Mucosa of gallbladder (tissue), 1 donor: ENCODE results near the gene NUDT11. TPM values are rescaled to one million over a fixed set of nuclear protein-coding genes. Genes with fewer than 3 reads are reported as not detected.
A peak's percentile ranks its signal among the peaks of the same experiment; 100 is the strongest.
"Not testable (repeated sequence)": the region's sequence is repeated elsewhere in the genome, so short reads cannot be mapped to it uniquely, and the experiment has no call there.

Experiments used
- DNase-seq: peaks from one replicate; pipeline ENCODE4 v3.0.0-alpha.2; 2020; ENCODE audit warnings: low spot score
- total RNA-seq: library from RNA; stranded (reverse); gene quantifications from one replicate; pipeline ENCODE4 v1.2.1, GENCODE V29; 2021
- donor health status: DM: no; HTN: no; CAD: no.

Gene NUDT11
- 1.5 TPM for total RNA-seq

GRCh38 chrX:51496501-51497291 lies at the start of gene NUDT11:
NUDT11 (minus strand) TSS chrX:51496592; CDS start chrX:51496444, 148 bp downstream.
- DNase-seq: peak; percentile 35

- DNase-seq: no peak
Observed at GRCh38 chrX:51520393-51520792, 24.0 kb upstream of the NUDT11 start.

DNA sequence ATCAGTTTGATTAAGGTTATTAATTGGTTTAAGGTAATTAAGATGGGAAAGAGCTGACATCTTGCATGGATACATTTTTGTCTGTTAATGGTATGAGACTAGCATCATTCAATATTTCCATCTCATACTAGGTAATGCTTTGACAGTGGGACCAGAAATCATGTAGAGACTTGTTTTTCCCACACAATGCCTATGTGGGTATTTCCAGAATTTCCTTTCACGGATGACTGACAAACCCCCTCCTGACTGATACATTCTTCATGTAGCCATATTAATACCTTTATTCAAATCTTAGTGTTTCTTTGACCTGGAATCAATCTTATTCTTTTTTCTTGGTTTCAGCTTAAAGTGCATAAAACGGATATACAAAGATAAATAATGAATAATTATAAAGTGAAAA lies 22.7 kb upstream of the NUDT11 start:
- not testable (repeated sequence) for DNase-seq

- DNase-seq: no peak
Observed at GRCh38 chrX:51507551-51507950, 11.2 kb upstream of the NUDT11 start.

GRCh38 chrX:51495701-51496488 lies 497 bp downstream of the NUDT11 start:
- not testable (repeated sequence) for DNase-seq

- no peak for DNase-seq
Observed at GRCh38 chrX:51494409-51494808, 2.0 kb downstream of the NUDT11 start.

DNA sequence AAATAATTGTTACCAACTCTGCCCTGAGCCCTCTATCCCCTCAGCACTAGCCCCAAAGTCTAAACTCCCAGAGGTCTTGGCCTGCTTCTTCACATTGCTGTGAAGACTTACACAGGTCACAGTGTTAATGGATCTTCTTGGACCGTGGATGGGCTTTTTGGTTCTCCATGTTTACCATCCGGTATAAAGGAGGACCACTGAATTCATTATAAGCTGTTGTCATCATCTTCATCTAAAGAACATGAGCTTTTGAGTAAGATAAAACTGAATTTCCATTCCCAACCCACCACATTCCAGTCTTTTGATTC lies 8.5 kb downstream of the NUDT11 start:
- no peak for DNase-seq

- no peak for DNase-seq
Observed at GRCh38 chrX:51484616-51485015, 11.8 kb downstream of the NUDT11 start.

DNA sequence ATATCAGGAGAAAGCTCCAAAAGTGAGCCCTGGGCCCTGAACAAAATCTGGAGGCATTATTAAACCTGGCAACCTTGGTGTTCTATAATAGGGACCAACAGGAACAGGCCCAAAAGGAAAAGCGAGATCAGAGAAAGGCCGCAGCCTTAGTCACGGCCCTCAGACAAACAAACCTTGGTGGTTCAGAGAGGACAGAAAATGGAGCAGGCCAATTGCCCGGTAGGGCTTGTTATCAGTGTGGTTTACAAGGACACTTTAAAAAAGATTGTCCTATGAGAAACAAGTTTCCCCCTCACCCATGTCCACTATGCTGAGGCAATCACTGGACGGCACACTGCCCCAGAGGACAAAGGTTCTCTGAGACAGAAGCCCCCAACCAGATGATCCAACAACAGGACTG lies 14.0 kb downstream of the NUDT11 start:
- DNase-seq: not testable (repeated sequence)

DNA sequence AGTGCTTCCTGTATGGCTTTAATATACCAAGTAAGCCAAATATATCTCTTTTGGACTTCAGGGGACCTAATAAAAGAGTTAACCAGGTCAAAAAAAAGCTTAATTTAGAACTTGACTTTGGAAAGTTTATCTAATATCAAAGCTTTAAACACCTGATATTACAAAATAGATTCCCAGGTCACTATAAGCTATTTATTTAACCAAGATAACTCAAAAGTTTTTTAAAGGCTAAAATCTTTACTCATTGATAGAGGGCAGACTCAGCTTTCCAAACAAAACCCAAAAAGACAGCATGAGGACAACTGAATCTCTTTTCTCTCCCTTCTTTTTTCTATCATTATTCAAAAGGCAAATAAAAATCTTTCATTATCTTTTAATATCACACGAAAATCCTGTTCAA lies 19.5 kb downstream of the NUDT11 start:
- no peak for DNase-seq

- DNase-seq: no peak
Observed at GRCh38 chrX:51463322-51463721, 33.1 kb downstream of the NUDT11 start.

DNA sequence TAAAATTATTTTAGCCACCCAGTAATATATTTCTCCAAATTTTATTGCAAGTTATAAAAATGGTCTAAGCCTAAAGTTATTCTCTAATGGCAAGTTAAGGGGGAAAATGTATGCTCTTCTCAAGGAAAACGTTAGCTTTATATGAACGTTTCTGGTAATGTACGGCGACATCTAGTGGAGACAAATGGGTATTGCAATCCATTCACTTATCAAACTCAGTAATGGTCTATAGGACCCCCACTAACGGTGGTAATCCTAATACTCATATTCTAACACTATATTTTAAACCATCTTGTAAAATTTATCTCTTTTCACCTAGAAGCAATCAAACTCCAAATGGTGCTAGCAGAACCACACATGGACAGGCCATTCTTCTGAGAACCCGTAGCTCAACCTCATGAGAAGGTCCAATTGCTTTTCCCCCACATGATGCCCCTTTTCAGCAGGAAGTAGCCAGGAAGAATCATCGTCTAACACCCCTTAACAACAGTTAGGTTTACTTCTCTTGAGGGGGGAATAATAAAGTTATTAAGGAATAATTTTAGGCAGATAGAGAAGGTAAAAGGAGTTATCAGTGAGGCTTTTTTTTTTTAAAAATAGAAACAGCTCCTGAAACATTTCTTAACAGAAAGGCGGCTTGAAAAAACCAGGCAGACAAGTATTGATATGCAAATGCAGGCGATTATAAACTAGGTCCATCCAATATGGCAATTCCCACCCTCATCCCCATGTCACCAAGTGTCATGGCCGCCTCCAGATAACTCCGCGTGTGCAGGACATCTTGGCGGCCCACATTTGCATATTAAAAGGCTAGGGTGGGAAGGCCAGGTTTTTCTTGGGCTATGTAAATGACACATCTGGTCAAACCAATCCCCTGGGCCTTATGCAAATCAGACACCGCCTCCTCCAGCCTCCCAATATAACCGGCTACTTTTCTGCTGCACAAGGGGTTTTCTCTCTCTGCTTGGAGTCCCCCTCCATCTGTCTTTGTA lies 35.0 kb downstream of the NUDT11 start:
- peak; percentile 13 for DNase-seq

DNA sequence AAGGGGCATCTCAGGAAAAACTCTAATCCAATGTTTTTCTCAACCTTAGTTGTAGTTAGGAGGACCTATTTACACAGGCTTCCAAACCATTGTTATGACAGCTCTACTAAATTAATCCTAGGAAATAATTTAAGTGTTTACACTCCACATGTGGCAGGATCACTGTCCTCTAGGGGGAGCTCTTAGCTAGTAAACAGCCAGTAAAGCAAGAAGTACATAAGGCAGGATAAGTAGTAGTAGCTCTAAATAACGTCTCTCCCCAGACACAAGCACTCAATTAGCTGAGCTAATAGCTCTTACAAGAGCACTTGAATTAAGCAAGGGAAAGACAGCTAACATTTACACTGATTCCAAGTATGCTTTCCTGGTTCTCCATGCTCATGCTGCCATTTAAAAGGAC lies 37.3 kb downstream of the NUDT11 start:
- no peak for DNase-seq

DNA sequence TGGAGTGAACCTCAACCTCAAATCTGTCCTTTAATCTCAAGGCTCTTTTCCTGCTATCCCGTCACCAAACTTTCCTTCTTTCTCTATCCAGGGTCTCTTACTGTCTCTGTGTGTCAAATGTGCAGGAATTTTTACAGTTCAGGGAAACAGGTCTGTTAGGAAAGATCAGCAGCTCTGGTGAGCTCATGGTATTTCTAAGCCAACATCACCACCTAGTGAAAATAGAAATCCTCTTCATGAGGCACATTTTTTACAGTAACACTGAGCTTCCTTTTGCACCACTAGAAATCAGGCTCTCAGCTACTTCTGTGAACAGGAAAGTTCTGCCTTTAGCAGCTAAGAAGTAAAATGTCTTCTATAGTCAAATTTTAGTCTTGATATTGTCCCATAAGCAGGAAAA lies 39.6 kb downstream of the NUDT11 start:
- no peak for DNase-seq

DNA sequence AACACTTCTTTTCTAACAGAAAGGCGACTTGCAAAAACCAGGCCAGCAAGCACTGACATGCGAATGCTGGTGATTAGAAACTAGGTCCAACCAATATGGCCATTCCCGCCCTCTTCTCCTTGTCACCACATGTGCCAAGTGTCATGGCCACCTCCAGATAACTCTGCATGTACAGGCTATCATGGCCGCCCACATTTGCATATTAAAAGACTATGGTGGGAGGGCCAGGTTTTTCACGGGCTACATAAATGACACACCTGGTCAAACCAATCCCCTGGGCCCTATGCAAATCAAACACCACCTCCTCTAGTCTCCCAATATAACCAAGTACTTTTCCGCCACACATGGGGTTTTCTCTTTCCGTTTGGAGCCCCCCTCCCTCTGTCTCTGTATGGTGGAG lies 40.1 kb downstream of the NUDT11 start:
- DNase-seq: no peak

GRCh38 chrX:51440365-51440764 lies 56.0 kb downstream of the NUDT11 start:
- DNase-seq: no peak

Other genes with a start within 250 kb of the NUDT11 start
- gene NUDT10, start 163.8 kb downstream of the NUDT11 start, total RNA-seq: 0.95 TPM
- gene CENPVL3, start 122.3 kb upstream of the NUDT11 start, total RNA-seq: not detected
- 0.17 TPM for gene CENPVL2, start 186.2 kb upstream of the NUDT11 start, total RNA-seq
- 0.17 TPM for gene CENPVL1, start 213.9 kb upstream of the NUDT11 start, total RNA-seq
- gene GSPT2, start 246.8 kb upstream of the NUDT11 start, total RNA-seq: 13.4 TPM